ENCODE results near the gene RTKN2.

GRCh38 chr10:62225362-62225761 lies 43.3 kb downstream of the RTKN2 start:
- TF ChIP-seq CTCF (IDR thresholded peaks at IDR 0.05) (no peak), POLR2A (IDR thresholded peaks at IDR 0.05) (no peak), EP300 (IDR thresholded peaks at IDR 0.05) (no peak), POLR2AphosphoS5 (IDR thresholded peaks at IDR 0.05) (no peak)
